GM12875 (cell line): Measurements from ENCODE around the gene ARSA.

Source experiments
- H3K4me3 ChIP-seq: one replicate; pipeline ENCODE4 v1.5.1; 2011; ENCODE audit warnings: low read depth, low read length, control low read depth
- CTCF ChIP-seq: IDR thresholded peaks from 2 replicates; pipeline ENCODE4 v1.5.1; 2011; ENCODE audit warnings: low read depth, mild to moderate bottlenecking, control low read depth, inconsistent platforms, low read length, moderate library complexity, borderline replicate concordance; ENCODE audit not compliant: insufficient read depth

The ARSA gene

GRCh38 chr22:50628543-50629134, 687 bp upstream of the ARSA start:
- peak overlapping the region; percentile 88 for H3K4me3 ChIP-seq
- TF ChIP-seq CTCF = no peak

GRCh38 chr22:50626850-50627641, 906 bp downstream of the ARSA start:
- H3K4me3 ChIP-seq = peak overlapping the region; percentile 88
- TF ChIP-seq CTCF = no peak

- no peak overlapping the region for H3K4me3 ChIP-seq
- TF ChIP-seq CTCF = no peak
Measured at GRCh38 chr22:50626314-50626849, 1.6 kb downstream of the ARSA start.

GRCh38 chr22:50625568-50626313, 2.2 kb downstream of the ARSA start:
- H3K4me3 ChIP-seq = no peak overlapping the region
- peak; percentile 18; the same call in 1 of the 2 replicates for TF ChIP-seq CTCF

GRCh38 chr22:50625131-50625567, 2.8 kb downstream of the ARSA start:
- TF ChIP-seq CTCF = no peak
- H3K4me3 ChIP-seq = no peak overlapping the region

GRCh38 chr22:50624347-50625130, 3.4 kb downstream of the ARSA start:
- no peak overlapping the region for H3K4me3 ChIP-seq
- no peak for TF ChIP-seq CTCF
